GM21528 (cell line): ENCODE measurements around the gene MRPL46.
"Not testable (repeated sequence)": the region's sequence is repeated elsewhere in the genome, so short reads cannot be mapped to it uniquely, and the experiment has no call there.

ENCODE experiments used
- ATAC-seq: cut with Tn5 transposase; IDR thresholded peaks from one replicate; pipeline ENCODE4 v1.9.1; 2021; ENCODE audit warnings: mild to moderate bottlenecking, moderate library complexity; ENCODE audit not compliant: unreplicated experiment, low FRiP score

MRPL46 gene

GRCh38 chr15:88448991-88449461, 18.2 kb downstream of the MRPL46 start:
- no peak for ATAC-seq

- ATAC-seq = no peak
Observed at GRCh38 chr15:88447741-88448140, 19.4 kb downstream of the MRPL46 start.

- no peak for ATAC-seq
Observed at GRCh38 chr15:88447206-88447605, 20.0 kb downstream of the MRPL46 start.

- ATAC-seq = no peak
Observed at GRCh38 chr15:88441076-88441730, 26.0 kb downstream of the MRPL46 start.

- no peak for ATAC-seq
Observed at GRCh38 chr15:88440021-88440420, 27.2 kb downstream of the MRPL46 start.

GRCh38 chr15:88438181-88438580, 29.0 kb downstream of the MRPL46 start:
- ATAC-seq = no peak

GRCh38 chr15:88434106-88434505, 33.1 kb downstream of the MRPL46 start:
- not testable (repeated sequence) for ATAC-seq

- ATAC-seq = no peak
Observed at GRCh38 chr15:88433046-88433685, 34.0 kb downstream of the MRPL46 start.

- no peak for ATAC-seq
Observed at GRCh38 chr15:88431441-88431840, 35.7 kb downstream of the MRPL46 start.

GRCh38 chr15:88430051-88430450, 37.1 kb downstream of the MRPL46 start:
- ATAC-seq = no peak

- ATAC-seq = no peak
Observed at GRCh38 chr15:88428805-88429605, 38.2 kb downstream of the MRPL46 start.

- no peak for ATAC-seq
Observed at GRCh38 chr15:88428053-88428452, 39.1 kb downstream of the MRPL46 start.

- no peak for ATAC-seq
Observed at GRCh38 chr15:88426304-88426703, 40.9 kb downstream of the MRPL46 start.

- ATAC-seq = no peak
Observed at GRCh38 chr15:88423331-88423730, 43.9 kb downstream of the MRPL46 start.

- no peak for ATAC-seq
Observed at GRCh38 chr15:88419830-88420229, 47.4 kb downstream of the MRPL46 start.
